GM19468 (cell line): ENCODE data around the gene USH1G.
A peak's percentile ranks its signal among the peaks of the same experiment; 100 is the strongest.
"Not testable (repeated sequence)": the region's sequence is repeated elsewhere in the genome, so short reads cannot be mapped to it uniquely, and the experiment has no call there.

Experiments used
- ATAC-seq: cut with Tn5 transposase; IDR thresholded peaks from one replicate; pipeline ENCODE4 v1.9.1; 2021; ENCODE audit warnings: mild to moderate bottlenecking, moderate library complexity, moderate number of reproducible peaks; ENCODE audit not compliant: unreplicated experiment; ENCODE audit errors: extremely low read depth

The USH1G gene

GRCh38 chr17:74922694-74923537 lies at the start of gene USH1G:
Gene USH1G (minus strand): TSS chr17:74923255. CDS start chr17:74923073, 182 bp downstream.
- no peak for ATAC-seq

- no peak for ATAC-seq
Observed at GRCh38 chr17:74972107-74972972, 49.3 kb upstream of the USH1G start, which contains the start of gene HID1. Gene HID1 (minus strand): TSS chr17:74972759. CDS start chr17:74972656, 103 bp downstream.

GRCh38 chr17:74971842-74972106 lies 48.7 kb upstream of the USH1G start:
- no peak for ATAC-seq

GRCh38 chr17:74971069-74971841 lies 48.2 kb upstream of the USH1G start:
- ATAC-seq: no peak

- no peak for ATAC-seq
Observed at GRCh38 chr17:74970395-74970794, 47.3 kb upstream of the USH1G start.

GRCh38 chr17:74969501-74969900 lies 46.4 kb upstream of the USH1G start:
- ATAC-seq: not testable (repeated sequence)

GRCh38 chr17:74968361-74968780 lies 45.3 kb upstream of the USH1G start:
- no peak for ATAC-seq

- no peak for ATAC-seq
Observed at GRCh38 chr17:74964988-74965622, 42.0 kb upstream of the USH1G start.

GRCh38 chr17:74964246-74964761 lies 41.2 kb upstream of the USH1G start:
- ATAC-seq: no peak

- ATAC-seq: no peak
Observed at GRCh38 chr17:74963656-74964055, 40.6 kb upstream of the USH1G start.

GRCh38 chr17:74962622-74963394 lies 39.8 kb upstream of the USH1G start:
- no peak for ATAC-seq

- ATAC-seq: no peak
Observed at GRCh38 chr17:74961657-74962350, 38.7 kb upstream of the USH1G start.

- peak; percentile 36 for ATAC-seq
Observed at GRCh38 chr17:74960570-74961342, 37.7 kb upstream of the USH1G start.

- ATAC-seq: no peak
Observed at GRCh38 chr17:74959826-74960515, 36.9 kb upstream of the USH1G start.

- ATAC-seq: no peak
Observed at GRCh38 chr17:74957935-74958740, 35.1 kb upstream of the USH1G start.

GRCh38 chr17:74956093-74956492 lies 33.0 kb upstream of the USH1G start:
- ATAC-seq: no peak
